ENCODE data around the gene CNKSR2.

CNKSR2 gene

DNA sequence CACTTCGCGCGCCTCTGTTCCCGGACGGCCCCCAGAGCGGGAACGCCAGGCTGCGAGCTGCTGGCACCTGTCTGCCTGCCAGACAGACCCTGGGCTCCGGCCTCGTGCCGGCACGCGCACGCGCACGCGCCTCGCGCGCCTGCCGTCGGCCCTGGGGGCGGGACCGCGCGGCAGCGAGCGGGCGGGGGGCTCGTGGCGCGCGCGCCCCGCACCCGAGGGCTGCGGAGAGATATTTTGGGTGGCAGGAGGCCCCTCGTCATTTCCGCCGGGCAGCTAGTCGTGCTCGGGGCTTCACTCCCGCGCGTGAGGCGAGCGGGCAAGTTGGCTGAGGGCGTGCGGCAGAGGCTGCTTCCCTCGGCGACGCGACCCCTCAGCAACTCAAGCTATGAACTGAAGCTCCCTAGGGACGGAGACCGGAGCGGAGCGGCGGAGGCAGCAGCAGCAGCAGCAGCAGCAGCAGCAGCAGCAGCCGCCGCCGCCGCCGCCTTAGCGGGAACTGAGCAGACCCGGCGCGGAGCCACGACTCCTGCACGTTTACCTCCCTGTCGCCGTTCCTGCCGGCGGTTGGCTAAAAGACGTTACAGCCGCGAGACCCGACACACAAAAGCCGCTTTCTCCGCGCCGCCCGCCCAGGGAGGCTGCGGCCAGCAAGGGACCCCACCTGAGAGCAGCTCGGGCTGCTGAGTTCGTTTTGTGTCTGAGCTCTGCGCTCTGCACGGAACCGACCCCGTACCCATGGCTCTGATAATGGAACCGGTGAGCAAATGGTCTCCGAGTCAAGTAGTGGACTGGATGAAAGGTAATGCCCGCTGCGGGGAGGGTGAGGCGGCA, at the start of gene CNKSR2:
TSS of gene CNKSR2 (plus strand) at position 256 of the 831 bp plus-strand sequence. CDS start at position 736, 480 bp downstream.
- DNase-seq (ENCODE audit: low read depth): peak; percentile 48

GRCh38 chrX:21354725-21355124, 19.5 kb upstream of the CNKSR2 start:
- no peak for DNase-seq (ENCODE audit: low read depth)

GRCh38 chrX:21355831-21356230, 18.4 kb upstream of the CNKSR2 start:
- DNase-seq (ENCODE audit: low read depth): no peak

DNA sequence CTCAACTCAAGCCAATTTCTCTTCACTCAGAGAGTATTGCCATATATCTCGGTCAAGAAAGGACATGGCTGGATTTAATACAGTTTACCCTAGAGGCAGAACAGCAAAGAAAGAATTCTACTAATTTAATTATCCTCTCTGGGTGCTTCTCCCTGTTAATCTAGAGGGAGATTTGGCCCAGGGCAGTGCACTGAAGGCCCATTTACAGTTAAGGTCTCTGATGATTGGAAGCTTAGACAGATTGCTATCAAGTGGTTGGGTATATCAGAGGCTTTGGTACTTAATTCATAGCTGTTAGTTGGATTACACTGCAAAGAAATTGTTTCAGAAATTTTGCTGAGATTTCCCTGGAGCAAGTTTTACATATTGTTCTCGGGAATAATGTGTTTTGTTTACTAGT, 4.6 kb upstream of the CNKSR2 start:
- no peak for DNase-seq (ENCODE audit: low read depth)

DNA sequence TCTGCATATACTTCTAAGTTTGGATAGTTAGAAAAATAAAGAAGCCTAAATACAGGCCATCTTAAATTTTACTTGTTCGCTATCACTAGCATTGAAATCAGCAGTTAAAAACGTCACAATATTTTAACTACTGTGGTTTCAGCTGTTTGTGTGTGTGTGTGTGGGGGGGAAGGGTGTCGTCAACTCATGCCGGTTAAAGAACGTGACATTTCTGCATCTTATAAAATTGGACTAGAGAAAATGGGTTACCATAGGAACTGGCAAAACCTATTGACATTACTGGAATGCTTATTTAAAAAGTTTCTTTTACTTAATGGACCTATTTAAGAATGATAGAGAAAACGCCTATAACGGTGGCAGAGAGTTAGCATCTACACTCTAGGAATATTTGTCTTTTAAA, 1.2 kb upstream of the CNKSR2 start:
- DNase-seq (ENCODE audit: low read depth): no peak

- DNase-seq (ENCODE audit: low read depth): no peak
Observed at GRCh38 chrX:21373637-21374162, 518 bp upstream of the CNKSR2 start.

- no peak for DNase-seq (ENCODE audit: low read depth)
Observed at GRCh38 chrX:21374994-21375707, 933 bp downstream of the CNKSR2 start.

DNA sequence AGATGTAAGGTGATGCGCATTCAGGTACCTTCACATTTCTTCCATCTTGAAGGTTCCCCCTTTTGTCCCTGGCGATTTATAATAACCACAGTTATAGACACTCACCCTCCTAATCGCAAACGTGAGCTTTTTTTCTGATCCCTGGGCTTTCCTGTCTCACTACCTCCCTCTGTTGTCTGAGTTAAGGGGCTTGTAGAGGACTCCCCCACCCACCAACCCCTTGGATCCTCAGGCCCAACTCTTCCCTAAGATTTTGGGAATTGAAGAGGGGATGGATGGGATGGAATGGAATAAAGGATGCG, 1.4 kb downstream of the CNKSR2 start:
- DNase-seq (ENCODE audit: low read depth): no peak

DNA sequence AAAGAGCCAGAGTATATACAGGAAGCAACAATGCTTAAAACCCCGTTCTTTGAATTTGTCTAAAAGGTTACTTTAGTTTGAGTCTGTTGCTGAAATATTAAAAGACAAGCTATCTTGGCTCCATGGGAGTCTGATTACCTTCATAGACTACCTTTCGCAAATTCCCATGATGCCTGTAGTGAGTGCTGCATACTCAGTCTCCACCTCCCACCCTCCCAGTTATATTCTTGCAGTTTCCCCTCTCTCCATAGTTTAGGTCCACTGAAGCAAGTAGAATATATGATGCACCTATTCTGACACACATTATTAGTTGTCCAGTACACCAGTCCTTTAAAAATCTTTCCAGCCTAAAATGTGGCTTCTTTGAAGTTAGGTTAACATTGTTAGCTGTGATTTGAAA, 2.4 kb downstream of the CNKSR2 start:
- DNase-seq (ENCODE audit: low read depth): no peak

DNA sequence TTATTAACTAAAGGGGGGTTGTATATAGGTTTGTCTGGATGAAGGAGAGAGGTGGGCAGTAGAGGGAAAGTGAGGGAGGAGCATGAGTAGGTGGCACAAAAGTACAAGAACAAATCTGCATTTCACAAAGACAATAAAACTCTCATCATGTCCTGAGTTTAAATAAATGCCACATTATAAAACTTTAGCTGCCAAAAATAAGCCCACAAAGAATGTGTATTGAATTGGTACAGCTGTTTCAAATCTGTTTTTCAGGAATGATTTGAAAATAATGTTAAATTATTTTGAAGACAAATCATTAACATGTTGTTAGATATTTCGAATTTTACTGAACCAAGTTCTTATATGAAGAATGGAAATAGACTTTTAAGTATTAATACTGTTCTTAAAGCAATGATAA, 5.8 kb downstream of the CNKSR2 start:
- no peak for DNase-seq (ENCODE audit: low read depth)

- DNase-seq (ENCODE audit: low read depth): no peak
Observed at GRCh38 chrX:21382715-21383114, 8.5 kb downstream of the CNKSR2 start.

- no peak for DNase-seq (ENCODE audit: low read depth)
Observed at GRCh38 chrX:21383546-21383945, 9.3 kb downstream of the CNKSR2 start.

GRCh38 chrX:21384178-21384577, 10.0 kb downstream of the CNKSR2 start:
- DNase-seq (ENCODE audit: low read depth): no peak

- no peak for DNase-seq (ENCODE audit: low read depth)
Observed at GRCh38 chrX:21394792-21395191, 20.6 kb downstream of the CNKSR2 start.

DNA sequence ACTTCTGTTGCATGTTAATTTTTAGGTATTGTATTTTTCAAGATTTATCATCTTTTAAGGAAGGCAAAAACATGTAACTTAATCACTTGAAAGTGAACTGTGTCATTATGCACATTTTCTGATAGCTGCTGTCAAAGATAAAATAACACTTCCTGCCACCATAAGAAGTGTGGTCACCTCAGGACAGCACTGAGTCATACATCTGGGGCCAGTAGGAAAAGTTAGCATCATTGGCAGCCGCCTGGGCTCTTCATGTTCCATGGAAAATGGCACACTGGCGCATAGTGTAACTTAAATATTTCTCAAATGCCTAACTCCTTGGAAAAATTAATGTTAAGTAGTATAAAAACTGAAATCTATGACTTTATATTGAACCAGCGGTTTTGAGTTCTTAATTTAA, 24.2 kb downstream of the CNKSR2 start:
- no peak for DNase-seq (ENCODE audit: low read depth)

- no peak for DNase-seq (ENCODE audit: low read depth)
Observed at GRCh38 chrX:21400408-21401121, 26.3 kb downstream of the CNKSR2 start.

- DNase-seq (ENCODE audit: low read depth): no peak
Observed at GRCh38 chrX:21408307-21408706, 34.1 kb downstream of the CNKSR2 start.

GRCh38 chrX:21408788-21409187, 34.6 kb downstream of the CNKSR2 start:
- DNase-seq (ENCODE audit: low read depth): no peak

DNA sequence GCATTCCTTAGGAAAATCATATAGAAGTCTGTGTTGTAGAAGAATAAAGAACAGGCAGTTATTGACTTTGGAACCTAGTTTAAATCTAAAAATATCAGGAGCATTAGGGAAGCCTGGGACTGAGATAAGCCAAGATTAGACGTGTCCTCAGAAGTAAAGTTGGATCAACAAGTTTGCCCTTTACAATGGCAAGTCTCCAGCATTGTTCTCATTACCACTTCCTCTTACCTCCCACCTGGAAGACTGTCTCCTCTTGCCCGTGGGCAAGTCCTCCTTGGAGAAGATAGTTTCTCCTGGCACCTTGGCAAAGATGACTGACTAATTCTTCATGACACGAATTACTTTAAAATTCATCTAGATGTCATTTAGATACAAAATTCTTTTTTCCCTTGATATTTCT, 37.8 kb downstream of the CNKSR2 start:
- no peak for DNase-seq (ENCODE audit: low read depth)

GRCh38 chrX:21412883-21413282, 38.7 kb downstream of the CNKSR2 start:
- DNase-seq (ENCODE audit: low read depth): no peak

DNA sequence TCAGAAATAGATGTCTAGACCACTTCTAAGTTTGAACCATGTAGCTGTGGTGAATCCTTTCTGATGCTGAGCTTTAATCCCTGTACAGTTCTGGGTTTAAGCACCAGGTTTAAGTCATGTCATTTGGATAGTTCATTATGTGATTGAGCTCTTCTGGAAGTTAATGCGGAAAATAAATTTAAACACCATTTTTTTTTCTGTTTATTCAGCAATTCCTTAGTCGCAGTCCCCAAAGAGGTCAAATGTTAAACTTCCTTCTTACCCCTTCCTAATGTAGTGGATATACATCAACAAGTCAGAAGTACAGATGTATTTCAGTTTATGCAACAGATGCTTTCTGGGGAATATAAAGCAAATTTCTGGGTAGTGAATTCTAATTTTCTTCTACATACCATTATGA, 52.9 kb downstream of the CNKSR2 start:
- DNase-seq (ENCODE audit: low read depth): no peak

DNA sequence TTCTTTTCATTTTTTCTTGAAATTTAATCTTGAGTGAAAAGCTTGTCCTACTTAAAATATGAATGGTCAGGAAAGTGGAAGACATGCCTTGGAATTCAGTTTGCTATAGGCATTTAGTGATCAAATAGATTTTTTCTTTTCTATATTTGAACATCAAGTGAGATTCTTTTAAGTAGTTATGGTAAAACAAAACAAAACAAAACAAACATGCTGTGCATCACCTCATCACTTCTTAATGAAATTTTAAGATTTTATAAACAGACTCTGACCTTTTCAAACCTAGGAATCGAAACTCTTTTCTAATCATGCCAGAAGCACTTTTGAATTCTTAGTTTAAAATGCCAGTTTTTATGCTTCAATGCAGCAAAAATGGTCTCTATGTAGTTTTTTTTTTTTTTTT, 62.8 kb downstream of the CNKSR2 start:
- no peak for DNase-seq (ENCODE audit: low read depth)

GRCh38 chrX:21438792-21439191, 64.6 kb downstream of the CNKSR2 start:
- DNase-seq (ENCODE audit: low read depth): no peak

All from stimulated activated CD8-positive, alpha-beta memory T cell treated with anti-CD3 and anti-CD28 coated beads, Interleukin-12 subunit alpha, Interleukin-12 subunit beta, amount 100 ng/mL, for 4 hours (primary cell).